SK-N-SH treated with all-trans-retinoic acid at 6 μM for 48 hours (cell line): ENCODE measurements around the gene RNF19B.

Experiments used
- ARNTL ChIP-seq: fragments of 450-650 bp; formaldehyde crosslinking; IDR thresholded peaks from 2 replicates; pipeline ENCODE4 v1.5.0; 2020; ENCODE audit warnings: low read depth, mild to moderate bottlenecking, moderate library complexity, borderline replicate concordance
- CSRNP3 ChIP-seq: fragments of 250-450 bp; sonication (Bioruptor Pico); IDR thresholded peaks from 2 replicates; pipeline ENCODE4 v1.5.1; 2021; ENCODE audit warnings: mild to moderate bottlenecking, moderate library complexity
- ESRRG ChIP-seq: fragments of 250-450 bp; sonication (Bioruptor Pico); IDR thresholded peaks from 2 replicates; pipeline ENCODE4 v1.6.1; 2021; ENCODE audit warnings: mild to moderate bottlenecking
- GLIS3 ChIP-seq: fragments of 250-450 bp; sonication (Bioruptor Pico); IDR thresholded peaks from 2 replicates; pipeline ENCODE4 v1.5.0; 2020; ENCODE audit warnings: mild to moderate bottlenecking, moderate library complexity
- ISL1 ChIP-seq: fragments of 250-450 bp; sonication (Bioruptor Pico); IDR thresholded peaks from 2 replicates; pipeline ENCODE4 v2.1.2; 2022; ENCODE audit warnings: mild to moderate bottlenecking, moderate library complexity
- RARB ChIP-seq: fragments of 250-450 bp; sonication (Bioruptor Pico); IDR thresholded peaks from 2 replicates; pipeline ENCODE4 v1.8.0; 2021; ENCODE audit warnings: mild to moderate bottlenecking, moderate library complexity
- SNAI2 ChIP-seq: fragments of 250-450 bp; sonication (Bioruptor Pico); IDR thresholded peaks from 2 replicates; pipeline ENCODE4 v1.5.0; 2020; ENCODE audit warnings: mild to moderate bottlenecking, moderate library complexity
- TCF4 ChIP-seq: fragments of 250-450 bp; sonication (Bioruptor Pico); IDR thresholded peaks from 2 replicates; pipeline ENCODE4 v1.8.0; 2021; ENCODE audit warnings: mild to moderate bottlenecking, moderate library complexity, borderline replicate concordance
- ZFP3 ChIP-seq: fragments of 250-450 bp; sonication (Bioruptor Pico); IDR thresholded peaks from 2 replicates; pipeline ENCODE4 v1.5.0; 2020; ENCODE audit warnings: mild to moderate bottlenecking, moderate library complexity
- ZNF565 ChIP-seq: fragments of 450-650 bp; formaldehyde crosslinking; conservative IDR thresholded peaks from 2 replicates; pipeline ENCODE4 v1.5.0; 2020; ENCODE audit warnings: low read depth, mild to moderate bottlenecking, moderate library complexity
- ZNF70 ChIP-seq: fragments of 450-650 bp; formaldehyde crosslinking; IDR thresholded peaks from 2 replicates; pipeline ENCODE4 v1.5.0; 2020; ENCODE audit warnings: mild to moderate bottlenecking, moderate library complexity
- TF ChIP-seq, protein P1 (sequence below): fragments of 250-450 bp; sonication (Bioruptor Pico); IDR thresholded peaks from 2 replicates; pipeline ENCODE4 v1.8.0; 2020; ENCODE audit warnings: mild to moderate bottlenecking, moderate library complexity, borderline replicate concordance
- TF ChIP-seq, protein P2 (sequence below): fragments of 250-450 bp; sonication (Bioruptor Pico); IDR thresholded peaks from 2 replicates; pipeline ENCODE4 v1.5.1; 2020; ENCODE audit warnings: low read depth, mild to moderate bottlenecking, moderate library complexity

DNA sequence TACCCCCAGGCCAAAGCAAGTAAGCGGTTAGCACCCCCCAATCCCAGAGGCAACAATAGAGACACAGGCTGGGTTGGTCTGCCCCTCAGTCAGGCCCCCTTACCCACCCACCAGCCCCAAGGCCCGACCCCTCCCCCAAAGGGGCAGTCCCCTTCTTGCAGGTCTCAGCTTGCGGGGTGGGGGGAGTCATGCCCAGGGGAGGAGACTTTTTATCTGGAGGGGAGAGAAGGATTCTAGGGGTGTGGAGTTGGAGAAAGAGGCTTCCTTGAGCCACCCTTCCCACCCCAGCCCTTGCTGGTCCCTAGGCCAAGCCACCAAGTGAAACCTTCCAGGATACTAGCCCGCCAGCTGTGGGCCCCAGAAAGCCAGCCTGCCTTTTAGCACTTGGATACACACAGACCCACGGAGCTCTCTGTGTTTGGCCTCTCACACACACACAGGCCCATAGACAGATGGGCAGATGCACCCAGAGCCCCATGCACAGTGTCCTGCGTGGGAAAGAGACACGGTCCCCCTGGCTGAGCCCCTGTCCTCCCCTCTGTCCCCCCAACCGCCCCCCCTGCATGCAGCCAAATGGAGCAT, 70.5 kb downstream of the RNF19B start:
- TF ChIP-seq ARNTL (CRISPR knock-in tag) (no peak), RARB (no peak), ZNF70 (CRISPR knock-in tag) (no peak), CSRNP3 (CRISPR knock-in tag) (no peak), GLIS3 (CRISPR knock-in tag) (no peak), ZFP3 (CRISPR knock-in tag) (no peak), SNAI2 (CRISPR knock-in tag) (no peak), TCF4 (CRISPR knock-in tag) (no peak), ISL1 (CRISPR knock-in tag) (no peak), ZNF565 (CRISPR knock-in tag) (no peak), ESRRG (CRISPR knock-in tag) (no peak)
- TF ChIP-seq, protein P1, sequence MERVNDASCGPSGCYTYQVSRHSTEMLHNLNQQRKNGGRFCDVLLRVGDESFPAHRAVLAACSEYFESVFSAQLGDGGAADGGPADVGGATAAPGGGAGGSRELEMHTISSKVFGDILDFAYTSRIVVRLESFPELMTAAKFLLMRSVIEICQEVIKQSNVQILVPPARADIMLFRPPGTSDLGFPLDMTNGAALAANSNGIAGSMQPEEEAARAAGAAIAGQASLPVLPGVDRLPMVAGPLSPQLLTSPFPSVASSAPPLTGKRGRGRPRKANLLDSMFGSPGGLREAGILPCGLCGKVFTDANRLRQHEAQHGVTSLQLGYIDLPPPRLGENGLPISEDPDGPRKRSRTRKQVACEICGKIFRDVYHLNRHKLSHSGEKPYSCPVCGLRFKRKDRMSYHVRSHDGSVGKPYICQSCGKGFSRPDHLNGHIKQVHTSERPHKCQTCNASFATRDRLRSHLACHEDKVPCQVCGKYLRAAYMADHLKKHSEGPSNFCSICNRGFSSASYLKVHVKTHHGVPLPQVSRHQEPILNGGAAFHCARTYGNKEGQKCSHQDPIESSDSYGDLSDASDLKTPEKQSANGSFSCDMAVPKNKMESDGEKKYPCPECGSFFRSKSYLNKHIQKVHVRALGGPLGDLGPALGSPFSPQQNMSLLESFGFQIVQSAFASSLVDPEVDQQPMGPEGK (CRISPR knock-in tag) = no peak
- TF ChIP-seq, protein P2, sequence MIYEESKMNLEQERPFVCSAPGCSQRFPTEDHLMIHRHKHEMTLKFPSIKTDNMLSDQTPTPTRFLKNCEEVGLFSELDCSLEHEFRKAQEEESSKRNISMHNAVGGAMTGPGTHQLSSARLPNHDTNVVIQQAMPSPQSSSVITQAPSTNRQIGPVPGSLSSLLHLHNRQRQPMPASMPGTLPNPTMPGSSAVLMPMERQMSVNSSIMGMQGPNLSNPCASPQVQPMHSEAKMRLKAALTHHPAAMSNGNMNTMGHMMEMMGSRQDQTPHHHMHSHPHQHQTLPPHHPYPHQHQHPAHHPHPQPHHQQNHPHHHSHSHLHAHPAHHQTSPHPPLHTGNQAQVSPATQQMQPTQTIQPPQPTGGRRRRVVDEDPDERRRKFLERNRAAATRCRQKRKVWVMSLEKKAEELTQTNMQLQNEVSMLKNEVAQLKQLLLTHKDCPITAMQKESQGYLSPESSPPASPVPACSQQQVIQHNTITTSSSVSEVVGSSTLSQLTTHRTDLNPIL = no peak
